H9 (cell line): ENCODE data around the gene NEURL4. TPM values are rescaled to one million over a fixed set of nuclear protein-coding genes. Genes with fewer than 3 reads are reported as not detected.

ENCODE experiments used
- DNase-seq: peaks from one replicate; pipeline ENCODE4 v3.0.0-alpha.2; 2017
- H2AFZ ChIP-seq: one replicate; pipeline ENCODE4 v1.6.1; 2013; ENCODE audit warnings: mild to moderate bottlenecking, low read length, control low read depth, moderate library complexity
- H2AK5ac ChIP-seq: 2 replicates; pipeline ENCODE4 v1.6.1; 2013; ENCODE audit warnings: low read length, control low read depth, mixed read lengths; ENCODE audit not compliant: insufficient read length
- H2BK120ac ChIP-seq: one replicate; pipeline ENCODE4 v1.6.1; 2013; ENCODE audit warnings: low read depth, mild to moderate bottlenecking, low read length, control low read depth, inconsistent platforms; ENCODE audit not compliant: poor library complexity, severe bottlenecking
- H2BK12ac ChIP-seq: 2 replicates; pipeline ENCODE4 v1.6.1; 2013; ENCODE audit warnings: low read length, control low read depth, mixed read lengths, low read depth; ENCODE audit not compliant: insufficient read length
- H2BK15ac ChIP-seq: 2 replicates; pipeline ENCODE4 v1.6.1; 2013; ENCODE audit warnings: low read depth, low read length, control low read depth
- H2BK20ac ChIP-seq: one replicate; pipeline ENCODE4 v1.6.1; 2013; ENCODE audit warnings: low read depth, mild to moderate bottlenecking, low read length, control low read depth, inconsistent platforms; ENCODE audit not compliant: poor library complexity, severe bottlenecking
- H2BK5ac ChIP-seq: 2 replicates; pipeline ENCODE4 v1.6.1; 2013; ENCODE audit warnings: low read length, control low read depth, mixed read lengths; ENCODE audit not compliant: insufficient read length
- H3K14ac ChIP-seq: 2 replicates; pipeline ENCODE4 v1.6.1; 2013; ENCODE audit warnings: low read length, control low read depth; ENCODE audit not compliant: insufficient read depth
- H3K18ac ChIP-seq: 2 replicates; pipeline ENCODE4 v1.6.1; 2013; ENCODE audit warnings: low read depth, mild to moderate bottlenecking, mixed read lengths, low read length, control low read depth; ENCODE audit not compliant: insufficient read length
- H3K23ac ChIP-seq: 2 replicates; pipeline ENCODE4 v1.6.1; 2013; ENCODE audit warnings: low read length, control low read depth, mixed read lengths, low read depth; ENCODE audit not compliant: insufficient read length
- H3K23me2 ChIP-seq: 2 replicates; pipeline ENCODE4 v1.6.1; 2013; ENCODE audit warnings: low read depth, mild to moderate bottlenecking, mixed read lengths, low read length, control low read depth; ENCODE audit not compliant: insufficient read length, poor library complexity, severe bottlenecking
- H3K27ac ChIP-seq: 2 replicates; pipeline ENCODE4 v1.5.1; 2013; ENCODE audit warnings: low read length, control low read depth, mixed read lengths, low read depth; ENCODE audit not compliant: insufficient read length
- H3K27me3 ChIP-seq: 2 replicates; pipeline ENCODE4 v1.6.1; 2013; ENCODE audit warnings: low read length, control low read depth, inconsistent platforms; ENCODE audit not compliant: insufficient read depth
- H3K4ac ChIP-seq: 2 replicates; pipeline ENCODE4 v1.6.1; 2013; ENCODE audit warnings: low read depth, mild to moderate bottlenecking, control low read depth, inconsistent platforms, low read length, moderate library complexity
- H3K4me1 ChIP-seq: 2 replicates; pipeline ENCODE4 v1.6.1; 2013; ENCODE audit warnings: low read length, control low read depth, inconsistent platforms; ENCODE audit not compliant: insufficient read depth
- H3K4me2 ChIP-seq: 2 replicates; pipeline ENCODE4 v1.6.1; 2013; ENCODE audit warnings: low read length, control low read depth, mixed read lengths; ENCODE audit not compliant: insufficient read length, insufficient read depth
- H3K56ac ChIP-seq: 2 replicates; pipeline ENCODE4 v1.6.1; 2013; ENCODE audit warnings: low read depth, mild to moderate bottlenecking, mixed read lengths, low read length, control low read depth; ENCODE audit not compliant: insufficient read length
- H3K79me1 ChIP-seq: 2 replicates; pipeline ENCODE4 v1.6.1; 2013; ENCODE audit warnings: low read depth, mild to moderate bottlenecking, moderate library complexity, low read length, control low read depth, inconsistent platforms; ENCODE audit not compliant: insufficient read depth, poor library complexity, severe bottlenecking
- H3K79me2 ChIP-seq: 2 replicates; pipeline ENCODE4 v1.6.1; 2013; ENCODE audit warnings: low read length, control low read depth, inconsistent platforms; ENCODE audit not compliant: insufficient read depth
- H3K9ac ChIP-seq: 2 replicates; pipeline ENCODE4 v1.6.1; 2013; ENCODE audit warnings: low read length, control low read depth, mixed read lengths; ENCODE audit not compliant: insufficient read length; ENCODE audit errors: extremely low read depth
- H3K9me3 ChIP-seq: one replicate; pipeline ENCODE4 v1.6.1; 2013; ENCODE audit warnings: low read depth, low read length, inconsistent platforms; ENCODE audit not compliant: control insufficient read depth
- H3T11ph ChIP-seq: one replicate; pipeline ENCODE4 v1.6.1; 2013; ENCODE audit warnings: mild to moderate bottlenecking, low read length, control low read depth, inconsistent platforms
- H4K20me1 ChIP-seq: one replicate; pipeline ENCODE4 v1.6.1; 2013; ENCODE audit not compliant: control insufficient read depth, insufficient read length, insufficient read depth
- H4K5ac ChIP-seq: 2 replicates; pipeline ENCODE4 v1.6.1; 2013; ENCODE audit warnings: low read depth, mild to moderate bottlenecking, mixed read lengths, low read length, control low read depth; ENCODE audit not compliant: insufficient read length
- H4K8ac ChIP-seq: replicated peaks from 2 replicates; pipeline ENCODE4 v1.6.1; 2013; ENCODE audit warnings: low read length, control low read depth, mixed read lengths, low read depth; ENCODE audit not compliant: insufficient read length
- H4K91ac ChIP-seq: 2 replicates; pipeline ENCODE4 v1.6.1; 2013; ENCODE audit warnings: low read depth, mild to moderate bottlenecking, moderate library complexity, mixed read lengths, low read length, control low read depth; ENCODE audit not compliant: insufficient read length
- H3K27ac Mint-ChIP-seq, 3 experiments: 2 replicates in 2 of 3; 3 replicates in 1 of 3; pipeline ENCODE4 v1.8.0; 2020 to 2021; ENCODE audit warnings: mixed read lengths in 3 of 3, mild to moderate bottlenecking in 1 of 3, moderate library complexity in 1 of 3
- H3K27me3 Mint-ChIP-seq: 2 replicates; pipeline ENCODE4 v1.8.0; 2021; ENCODE audit warnings: low read depth, mild to moderate bottlenecking, moderate library complexity, mixed read lengths
- H3K36me3 Mint-ChIP-seq, 3 experiments: 2 replicates in 2 of 3; 3 replicates in 1 of 3; pipeline ENCODE4 v1.8.0; 2020 to 2021; ENCODE audit warnings: low read depth in 3 of 3, mixed read lengths in 3 of 3; ENCODE audit not compliant: insufficient read depth in 1 of 3
- H3K4me1 Mint-ChIP-seq, 2 experiments: 2 replicates each; pipeline ENCODE4 v1.8.0; 2020; ENCODE audit warnings: mixed read lengths in 2 of 2
- H3K4me3 Mint-ChIP-seq, 2 experiments: 2 replicates in 1 of 2; 3 replicates in 1 of 2; pipeline ENCODE4 v1.8.0; 2020 to 2021; ENCODE audit warnings: mild to moderate bottlenecking in 2 of 2, mixed read lengths in 2 of 2, moderate library complexity in 1 of 2
- H3K9me3 Mint-ChIP-seq, 2 experiments: 2 replicates in 1 of 2; 3 replicates in 1 of 2; pipeline ENCODE4 v1.8.0; 2020; ENCODE audit warnings: mild to moderate bottlenecking in 2 of 2, mixed read lengths in 2 of 2, moderate library complexity in 1 of 2
- CTCF ChIP-seq: fragments of 200-600 bp; sonication (generic); conservative IDR thresholded peaks from 3 replicates; pipeline ENCODE4 v1.8.0; 2021; ENCODE audit warnings: antibody characterized with exemption, mild to moderate bottlenecking
- WGBS: extraction: QIAGEN DNeasy Blood & Tissue Kit; methylation state at CpG from one replicate; pipeline ENCODE4 v1.1.7; 2013; ENCODE audit warnings: missing lambda C conversion rate, low lambda C conversion rate, mixed read lengths; ENCODE audit not compliant: insufficient read length; ENCODE audit errors: extremely low coverage; 5-methylcytosine and 5-hydroxymethylcytosine counted together
- total RNA-seq: library from RNA; stranded (reverse); gene quantifications from 2 replicates; pipeline ENCODE4 v1.2.1, GENCODE V29; 2021

The NEURL4 gene
- total RNA-seq, 1 experiment from 2014 or later: 54.8 TPM

GRCh38 chr17:7318121-7318860, 10.8 kb downstream of the NEURL4 start:
- H3K27ac ChIP-seq: no peak overlapping the region
- H3K18ac ChIP-seq: no peak overlapping the region
- no peaks in the 10 kb centered on the region for H3K79me1 ChIP-seq
- peaks cover 10% of the 10 kb centered on the region for H3K23me2 ChIP-seq
- H2BK120ac ChIP-seq: no peak overlapping the region
- no peaks in the 10 kb centered on the region for H3K4me1 ChIP-seq
- peak overlapping the region in 1 of 2 experiments; percentile 14; a peak in 1 of 5 replicates for H3K4me3 Mint-ChIP-seq
- H3K9me3 Mint-ChIP-seq: no peaks in the 10 kb centered on the region; a peak in 1 of 5 replicates
- no peak overlapping the region for H3T11ph ChIP-seq
- no peak overlapping the region for H3K4ac ChIP-seq
- no peaks in the 10 kb centered on the region for H3K9me3 ChIP-seq
- no peak overlapping the region for H3K4me2 ChIP-seq
- no peak overlapping the region for H2AK5ac ChIP-seq
- no peaks in the 10 kb centered on the region for H3K27me3 ChIP-seq
- H2BK5ac ChIP-seq: no peak overlapping the region
- H3K56ac ChIP-seq: no peak overlapping the region
- no peak overlapping the region for H2BK12ac ChIP-seq
- no peak overlapping the region for H3K23ac ChIP-seq
- H2BK20ac ChIP-seq: no peak overlapping the region
- DNase-seq: no peak
- no peak overlapping the region for H2BK15ac ChIP-seq
- H3K4me1 Mint-ChIP-seq: peaks cover 11 to 16% of the 10 kb centered on the region in 2 experiments
- H4K20me1 ChIP-seq: no peaks in the 10 kb centered on the region
- H2AFZ ChIP-seq: no peak overlapping the region
- H4K8ac ChIP-seq: no peak overlapping the region
- no CpG with 5 or more reads among the region's 13 CpGs for WGBS
- TF ChIP-seq CTCF: no peak
- H4K91ac ChIP-seq: no peak overlapping the region
- H3K14ac ChIP-seq: no peak overlapping the region
- no peak overlapping the region for H3K9ac ChIP-seq
- no peak overlapping the region for H3K27ac Mint-ChIP-seq
- no peak overlapping the region for H4K5ac ChIP-seq
- H3K36me3 Mint-ChIP-seq: peaks cover 43 to 78% (median 74%) of the 10 kb centered on the region in 3 experiments; a peak in 6 of 7 replicates
- no peaks in the 10 kb centered on the region for H3K27me3 Mint-ChIP-seq
- H3K79me2 ChIP-seq: no peaks in the 10 kb centered on the region
